HepG2 (cell line): ENCODE measurements around the gene KDELR3. TPM values are rescaled to one million over a fixed set of nuclear protein-coding genes. Genes with fewer than 3 reads are reported as not detected.

Source experiments
- ATAC-seq: fragments of 200-7000 bp; cut with Tn5 transposase; 3 replicates; pipeline ENCODE4 v1.9.1; 2020; ENCODE audit warnings: mild to moderate bottlenecking, moderate library complexity
- BruUV-seq: library from RNA; stranded (reverse); fragments of 400-500 nt; replicated peaks from 2 replicates; lab custom pipeline; 2021; lab: Mats Ljungman, UMichigan
- CTCF ChIA-PET: fragments of 300-600 bp; formaldehyde crosslinking; extraction: SDS; loops from one replicate; lab custom pipeline; 2021; ENCODE audit warnings: low total read pairs, inconsistent platforms, low intra/inter-chr PET ratio; lab: Yijun Ruan, JAX
- POLR2A ChIA-PET: fragments of 350-600 bp; sonication (Branson Sonifier 250); formaldehyde crosslinking; loops from one replicate; lab custom pipeline; 2020; ENCODE audit warnings: antibody characterized with exemption, inconsistent platforms; lab: Yijun Ruan, JAX
- DNase-seq: peaks from one replicate; pipeline ENCODE4 v3.0.0-alpha.2; 2015; ENCODE audit warnings: low spot score
- FAIRE-seq: peaks from 3 replicates; lab custom pipeline; 2011; peaks lifted over from hg19 to GRCh38; lab: Jason Lieb, UNC
- H2AFZ ChIP-seq: one replicate; pipeline ENCODE4 v1.6.1; 2011; ENCODE audit warnings: low read length, inconsistent platforms
- H3K27ac ChIP-seq: fragments of 300-600 bp; 3 replicates; pipeline ENCODE4 v1.8.0; 2011; ENCODE audit warnings: mixed run types, mild to moderate bottlenecking, mixed read lengths, low read length, inconsistent platforms; ENCODE audit not compliant: insufficient read depth; ENCODE audit errors: extremely low read length
- H3K27me3 ChIP-seq, 2 experiments: fragments of 200-600 bp in 1 of 2; 2 replicates in 1 of 2; 3 replicates in 1 of 2; pipeline versions ENCODE4 v1.6.0 to v1.8.0; 2011; ENCODE audit warnings: low read length in 2 of 2, mild to moderate bottlenecking in 2 of 2, moderate library complexity in 2 of 2, inconsistent platforms in 1 of 2; ENCODE audit not compliant: insufficient read depth in 2 of 2, control insufficient read depth in 1 of 2
- H3K36me3 ChIP-seq, 2 experiments: fragments of 200-600 bp in 1 of 2; replicated peaks in 1 of 2; 2 replicates in 1 of 2; 3 replicates in 1 of 2; pipeline versions ENCODE4 v1.5.1 to v1.8.0; 2011; ENCODE audit warnings: low read length in 2 of 2, inconsistent platforms in 1 of 2; ENCODE audit not compliant: insufficient read depth in 2 of 2, control insufficient read depth in 1 of 2
- H3K4me1 ChIP-seq: 2 replicates; pipeline ENCODE4 v1.5.1; 2012; ENCODE audit warnings: low read length, inconsistent platforms; ENCODE audit not compliant: insufficient read depth
- H3K4me2 ChIP-seq: 2 replicates; pipeline ENCODE4 v1.6.0; 2011; ENCODE audit warnings: low read depth, low read length, inconsistent platforms
- H3K4me3 ChIP-seq, 3 experiments: fragments of 200-600 bp in 1 of 3; sonication (generic), shearing (Covaris generic) in 1 of 3; replicated peaks in 1 of 3; 2 replicates each; pipeline ENCODE4 v1.5.1; 2011 to 2016; ENCODE audit warnings: low read length in 3 of 3, inconsistent platforms in 2 of 3, low read depth in 2 of 3, mild to moderate bottlenecking in 2 of 3, control low read depth in 1 of 3, mixed read lengths in 1 of 3; ENCODE audit not compliant: insufficient read depth in 1 of 3
- H3K79me2 ChIP-seq: one replicate; pipeline ENCODE4 v1.6.1; 2011; ENCODE audit warnings: low read length, inconsistent platforms; ENCODE audit not compliant: insufficient read depth
- H3K9ac ChIP-seq: 2 replicates; pipeline ENCODE4 v1.6.0; 2011; ENCODE audit warnings: mild to moderate bottlenecking, low read depth, low read length, inconsistent platforms; ENCODE audit not compliant: insufficient read depth
- H3K9me3 ChIP-seq: 2 replicates; pipeline ENCODE4 v1.5.1; 2012; ENCODE audit warnings: mild to moderate bottlenecking, low read length
- H4K20me1 ChIP-seq: 2 replicates; pipeline ENCODE4 v1.6.0; 2011; ENCODE audit warnings: inconsistent platforms, mild to moderate bottlenecking, low read length, moderate library complexity; ENCODE audit not compliant: insufficient read depth
- ATF3 ChIP-seq: sonication (generic); formaldehyde crosslinking; IDR thresholded peaks from 2 replicates; pipeline ENCODE4 v1.4.0; 2020; ENCODE audit warnings: missing genetic modification reagents
- CBX5 ChIP-seq: sonication (generic); formaldehyde crosslinking; IDR thresholded peaks from 2 replicates; pipeline ENCODE4 v1.4.0; 2020; ENCODE audit warnings: missing genetic modification reagents, borderline replicate concordance
- DDIT3 ChIP-seq: sonication (generic); formaldehyde crosslinking; IDR thresholded peaks from 2 replicates; pipeline ENCODE4 v1.4.0; 2020; ENCODE audit warnings: mild to moderate bottlenecking, missing genetic modification reagents
- FOXK2 ChIP-seq: fragments of 450-650 bp; IDR thresholded peaks from 2 replicates; pipeline ENCODE4 v1.6.1; 2016
- GLI4 ChIP-seq: sonication (generic); formaldehyde crosslinking; IDR thresholded peaks from 2 replicates; pipeline ENCODE4 v1.5.1; 2020; ENCODE audit warnings: missing genetic modification reagents, mild to moderate bottlenecking, moderate library complexity, borderline replicate concordance
- KDM5A ChIP-seq: fragments of 200-600 bp; sonication (generic); IDR thresholded peaks from 2 replicates; pipeline ENCODE4 v1.7.0; 2018; ENCODE audit warnings: antibody characterized with exemption, mild to moderate bottlenecking, low read length, borderline replicate concordance
- MXI1 ChIP-seq: IDR thresholded peaks from 3 replicates; pipeline ENCODE4 v1.6.1; 2012; ENCODE audit warnings: low read depth, low read length, inconsistent platforms, borderline replicate concordance
- NFKB2 ChIP-seq: sonication (generic); formaldehyde crosslinking; IDR thresholded peaks from 2 replicates; pipeline ENCODE4 v1.4.0; 2020; ENCODE audit warnings: missing genetic modification reagents, borderline replicate concordance
- ZBTB7B ChIP-seq: sonication (generic); formaldehyde crosslinking; IDR thresholded peaks from 2 replicates; pipeline ENCODE4 v1.4.0; 2020; ENCODE audit warnings: missing genetic modification reagents
- ZFY ChIP-seq: sonication (generic); formaldehyde crosslinking; IDR thresholded peaks from 2 replicates; pipeline ENCODE4 v1.4.0; 2020; ENCODE audit warnings: missing genetic modification reagents
- ZNF235 ChIP-seq: sonication (generic); formaldehyde crosslinking; IDR thresholded peaks from 2 replicates; pipeline ENCODE4 v1.8.1; 2023; ENCODE audit warnings: mild to moderate bottlenecking, missing genetic modification reagents, borderline replicate concordance
- ZNF331 ChIP-seq: sonication (generic); formaldehyde crosslinking; IDR thresholded peaks from 2 replicates; pipeline ENCODE4 v1.4.0; 2020; ENCODE audit warnings: missing genetic modification reagents
- ZNF432 ChIP-seq: sonication (generic); formaldehyde crosslinking; IDR thresholded peaks from 2 replicates; pipeline ENCODE4 v1.5.0; 2020; ENCODE audit warnings: missing genetic modification reagents, mild to moderate bottlenecking, borderline replicate concordance
- ZNF577 ChIP-seq: sonication (generic); formaldehyde crosslinking; IDR thresholded peaks from 2 replicates; pipeline ENCODE4 v1.4.0; 2020; ENCODE audit warnings: mild to moderate bottlenecking, low read depth, missing genetic modification reagents, borderline replicate concordance
- ZNF652 ChIP-seq: IDR thresholded peaks from 2 replicates; pipeline ENCODE4 v1.6.1; 2016; ENCODE audit warnings: low read depth, borderline replicate concordance
- WGBS: methylation state at CpG from one replicate; pipeline ENCODE4 v1.1.6; 2017; ENCODE audit warnings: low lambda C conversion rate; 5-methylcytosine and 5-hydroxymethylcytosine counted together
- in situ Hi-C: cut with HindIII; loops from 2 replicates; pipeline ENCODE4 v1.10.0; 2017; ENCODE audit warnings: low pct_unique_long_range_greater_than_20kb; ENCODE audit not compliant: extremely low pct_ligation_motif_present
- intact Hi-C: fragments of 100-400 bp; cut with micrococcal nuclease; formaldehyde crosslinking; loops from one replicate; pipeline ENCODE4 v1.10.0; 2022; ENCODE audit not compliant: unreplicated experiment
- polyA plus RNA-seq, 8 experiments: library from polyadenylated mRNA; depleted of rRNA in 3 of 8; stranded (reverse) in 7 of 8; unstranded in 1 of 8; fragments of >200 nt; fragmentation: Illumina TruSeq in 4 of 8; extraction: Trizol in 4 of 8; gene quantifications; 2 replicates each; pipeline versions ENCODE4 v1.2.1 to v1.2.3, GENCODE V29; 2011 to 2016; ENCODE audit warnings: low read depth in 4 of 8, missing spikeins in 1 of 8, mixed read lengths in 1 of 8; ENCODE audit not compliant: insufficient read depth in 1 of 8
- total RNA-seq, 5 experiments: library from RNA; depleted of rRNA; stranded (reverse); fragments of >200 nt; fragmentation: Illumina TruSeq; extraction: Trizol; gene quantifications; 2 replicates each; pipeline ENCODE4 v1.2.3, GENCODE V29; 2016; ENCODE audit warnings: low read depth in 1 of 5
- TF ChIP-seq, protein P1 (sequence below): sonication (generic); formaldehyde crosslinking; IDR thresholded peaks from 2 replicates; pipeline ENCODE4 v1.8.0; 2022; ENCODE audit warnings: mild to moderate bottlenecking, missing genetic modification reagents
- TF ChIP-seq, protein P2 (sequence below): sonication (generic); formaldehyde crosslinking; IDR thresholded peaks from 2 replicates; pipeline ENCODE4 v1.9.0; 2021; ENCODE audit warnings: missing genetic modification reagents, borderline replicate concordance
- TF ChIP-seq, protein P3 (sequence below): sonication (generic); formaldehyde crosslinking; IDR thresholded peaks from 2 replicates; pipeline ENCODE4 v1.8.1; 2022; ENCODE audit warnings: mild to moderate bottlenecking, missing genetic modification reagents

KDELR3 gene
- total and polyA plus RNA-seq, 2 of the 13 experiments (the other 11 are each of a cell fraction or from before 2014, with no cell fraction given) = 24.2 to 65.7 TPM

DNA sequence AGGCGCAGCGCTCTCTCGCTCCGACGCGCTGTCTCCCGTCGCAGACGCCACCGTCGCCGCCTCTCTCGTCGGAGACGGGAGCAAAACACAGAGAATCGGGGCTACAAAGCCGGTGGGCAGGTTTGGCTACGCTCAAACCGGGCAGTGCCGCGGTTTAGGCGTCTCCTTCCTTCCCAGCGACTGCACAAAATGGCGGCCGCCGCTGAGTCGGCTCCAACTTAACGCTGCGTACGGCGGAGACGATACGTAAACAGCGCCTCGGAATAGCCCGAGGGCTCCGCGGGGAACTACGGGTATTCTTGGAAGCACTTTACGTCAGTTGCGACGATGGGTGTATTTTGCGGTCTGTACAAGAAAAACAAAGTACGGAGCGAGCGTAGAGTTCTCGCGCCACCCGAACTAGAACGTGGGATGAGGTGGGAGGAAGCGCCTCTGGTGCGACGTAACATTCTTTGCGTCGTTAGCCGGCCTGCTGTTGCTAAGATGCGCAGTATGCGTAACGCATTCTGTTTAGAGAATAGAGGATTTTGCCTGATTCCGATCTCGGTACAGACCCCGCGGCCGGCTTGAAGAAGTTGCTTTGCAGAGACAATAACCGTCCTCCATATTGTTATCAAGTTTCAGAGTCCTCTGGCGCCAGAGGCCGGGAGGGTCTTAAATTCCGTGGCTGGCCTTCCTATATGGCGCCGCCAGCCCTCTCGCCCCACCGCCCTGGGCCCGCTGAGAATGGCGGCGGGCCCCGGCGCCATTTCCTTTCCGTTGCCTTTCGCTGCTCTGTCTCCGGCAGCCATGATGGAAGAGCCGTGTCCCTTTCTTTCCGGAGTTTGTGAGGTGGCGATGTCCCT is 38.4 kb downstream of the KDELR3 start, which contains the start of gene DDX17 (continued):
- TF ChIP-seq ZBTB7B (CRISPR knock-in tag) = peak; percentile 40; the same call in 1 of the 2 replicates
- no peak for TF ChIP-seq FOXK2
- TF ChIP-seq ZNF331 (CRISPR knock-in tag) = no peak
- TF ChIP-seq ATF3 (CRISPR knock-in tag) = no peak
- no peak for TF ChIP-seq DDIT3 (CRISPR knock-in tag)
- TF ChIP-seq, all 625 proteins: peak for 155

GRCh38 chr22:38510416-38510970 is 42.6 kb downstream of the KDELR3 start:
- WGBS = 88% methylated on average over 5 of the region's 5 CpGs
- ChIA-PET POLR2A (no interaction called here), CTCF (no interaction called here)
- no peaks in the 10 kb centered on the region for H4K20me1 ChIP-seq
- ATAC-seq (no peak), DNase-seq (no peak), FAIRE-seq (no peak)
- peaks cover 6% of the 10 kb centered on the region for H3K79me2 ChIP-seq
- no peaks in the 10 kb centered on the region for H3K36me3 ChIP-seq
- no peak overlapping the region for H2AFZ ChIP-seq
- H3K9ac ChIP-seq = no peak overlapping the region
- intact Hi-C loops = loop anchor here (5.0 kb wide), 1 partner anchor 458 kb away; no protein-coding TSS in a partner anchor
- no peak overlapping the region for H3K4me2 ChIP-seq
- peaks cover 31% of the 10 kb centered on the region for H3K4me1 ChIP-seq
- in situ Hi-C loops = loop anchor here (10.0 kb wide), 1 partner anchor 456 kb away; the partner anchor contains the start of gene PICK1
- H3K27ac ChIP-seq = no peak overlapping the region
- no TSS peak for BruUV-seq
- no peak overlapping the region for H3K4me3 ChIP-seq
- H3K9me3 ChIP-seq = no peaks in the 10 kb centered on the region
- no peaks in the 10 kb centered on the region; a peak in 1 of 5 replicates for H3K27me3 ChIP-seq
- TF ChIP-seq CBX5 (CRISPR knock-in tag) (no peak), ZNF652 (no peak), FOXK2 (no peak), MXI1 (no peak), ZNF432 (CRISPR knock-in tag) (no peak), KDM5A (no peak), GLI4 (CRISPR knock-in tag) (no peak), ZNF577 (no peak), ZNF235 (CRISPR knock-in tag) (no peak), NFKB2 (CRISPR knock-in tag) (no peak), ZFY (CRISPR knock-in tag) (no peak)
- TF ChIP-seq, protein P1, sequence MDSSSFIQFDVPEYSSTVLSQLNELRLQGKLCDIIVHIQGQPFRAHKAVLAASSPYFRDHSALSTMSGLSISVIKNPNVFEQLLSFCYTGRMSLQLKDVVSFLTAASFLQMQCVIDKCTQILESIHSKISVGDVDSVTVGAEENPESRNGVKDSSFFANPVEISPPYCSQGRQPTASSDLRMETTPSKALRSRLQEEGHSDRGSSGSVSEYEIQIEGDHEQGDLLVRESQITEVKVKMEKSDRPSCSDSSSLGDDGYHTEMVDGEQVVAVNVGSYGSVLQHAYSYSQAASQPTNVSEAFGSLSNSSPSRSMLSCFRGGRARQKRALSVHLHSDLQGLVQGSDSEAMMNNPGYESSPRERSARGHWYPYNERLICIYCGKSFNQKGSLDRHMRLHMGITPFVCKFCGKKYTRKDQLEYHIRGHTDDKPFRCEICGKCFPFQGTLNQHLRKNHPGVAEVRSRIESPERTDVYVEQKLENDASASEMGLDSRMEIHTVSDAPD (CRISPR knock-in tag) = no peak
- TF ChIP-seq, protein P2, sequence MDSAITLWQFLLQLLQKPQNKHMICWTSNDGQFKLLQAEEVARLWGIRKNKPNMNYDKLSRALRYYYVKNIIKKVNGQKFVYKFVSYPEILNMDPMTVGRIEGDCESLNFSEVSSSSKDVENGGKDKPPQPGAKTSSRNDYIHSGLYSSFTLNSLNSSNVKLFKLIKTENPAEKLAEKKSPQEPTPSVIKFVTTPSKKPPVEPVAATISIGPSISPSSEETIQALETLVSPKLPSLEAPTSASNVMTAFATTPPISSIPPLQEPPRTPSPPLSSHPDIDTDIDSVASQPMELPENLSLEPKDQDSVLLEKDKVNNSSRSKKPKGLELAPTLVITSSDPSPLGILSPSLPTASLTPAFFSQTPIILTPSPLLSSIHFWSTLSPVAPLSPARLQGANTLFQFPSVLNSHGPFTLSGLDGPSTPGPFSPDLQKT = no peak
- TF ChIP-seq, protein P3, sequence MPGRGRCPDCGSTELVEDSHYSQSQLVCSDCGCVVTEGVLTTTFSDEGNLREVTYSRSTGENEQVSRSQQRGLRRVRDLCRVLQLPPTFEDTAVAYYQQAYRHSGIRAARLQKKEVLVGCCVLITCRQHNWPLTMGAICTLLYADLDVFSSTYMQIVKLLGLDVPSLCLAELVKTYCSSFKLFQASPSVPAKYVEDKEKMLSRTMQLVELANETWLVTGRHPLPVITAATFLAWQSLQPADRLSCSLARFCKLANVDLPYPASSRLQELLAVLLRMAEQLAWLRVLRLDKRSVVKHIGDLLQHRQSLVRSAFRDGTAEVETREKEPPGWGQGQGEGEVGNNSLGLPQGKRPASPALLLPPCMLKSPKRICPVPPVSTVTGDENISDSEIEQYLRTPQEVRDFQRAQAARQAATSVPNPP (CRISPR knock-in tag) = no peak
